Epithelial cell of proximal tubule (primary cell): ENCODE data around the gene ENO2. TPM values are rescaled to one million over a fixed set of nuclear protein-coding genes. Genes with fewer than 3 reads are reported as not detected.

ENCODE experiments used
- DNase-seq: peaks from one replicate; pipeline ENCODE4 v3.0.0-alpha.2; 2011; ENCODE audit warnings: low read depth
- H3K4me3 ChIP-seq: 2 replicates; pipeline ENCODE4 v1.5.1; 2011; ENCODE audit warnings: low read depth, mild to moderate bottlenecking, low read length
- total RNA-seq: library from RNA; depleted of rRNA; stranded (reverse); fragments of >200 nt; gene quantifications from 2 replicates; pipeline ENCODE4 v1.2.3, GENCODE V29; 2015
- TF ChIP-seq, protein P1 (sequence below): conservative IDR thresholded peaks from 2 replicates; pipeline ENCODE4 v1.5.1; 2012; ENCODE audit warnings: low read depth, mild to moderate bottlenecking, low read length

ENO2 gene
- total RNA-seq, 1 donor from 2014 or later = 97.0 TPM

DNA sequence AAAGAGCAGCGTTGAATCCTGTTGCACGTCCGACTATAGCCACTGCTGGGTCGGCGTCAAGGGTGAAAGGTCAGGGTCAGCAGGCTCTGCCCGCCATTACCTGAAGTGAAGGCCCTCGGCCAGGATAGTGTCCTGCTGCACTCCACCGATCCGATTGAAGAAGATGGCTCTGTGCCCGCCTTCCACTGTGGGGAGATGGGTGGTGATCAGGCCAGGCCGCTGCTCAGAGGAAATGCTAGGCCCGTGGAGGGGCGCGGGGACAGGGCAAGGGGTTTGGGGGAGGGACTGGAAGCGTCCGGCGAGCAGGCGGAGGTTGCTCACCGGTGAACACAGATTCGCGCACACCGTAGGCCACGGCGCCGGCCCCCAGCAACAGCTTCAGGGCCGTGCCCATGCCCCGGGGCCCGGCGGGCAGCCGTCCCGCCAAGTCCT lies 55.7 kb downstream of the ENO2 start:
- no peak for DNase-seq
- H3K4me3 ChIP-seq = peak overlapping the region; percentile 99
- TF ChIP-seq, protein P1, sequence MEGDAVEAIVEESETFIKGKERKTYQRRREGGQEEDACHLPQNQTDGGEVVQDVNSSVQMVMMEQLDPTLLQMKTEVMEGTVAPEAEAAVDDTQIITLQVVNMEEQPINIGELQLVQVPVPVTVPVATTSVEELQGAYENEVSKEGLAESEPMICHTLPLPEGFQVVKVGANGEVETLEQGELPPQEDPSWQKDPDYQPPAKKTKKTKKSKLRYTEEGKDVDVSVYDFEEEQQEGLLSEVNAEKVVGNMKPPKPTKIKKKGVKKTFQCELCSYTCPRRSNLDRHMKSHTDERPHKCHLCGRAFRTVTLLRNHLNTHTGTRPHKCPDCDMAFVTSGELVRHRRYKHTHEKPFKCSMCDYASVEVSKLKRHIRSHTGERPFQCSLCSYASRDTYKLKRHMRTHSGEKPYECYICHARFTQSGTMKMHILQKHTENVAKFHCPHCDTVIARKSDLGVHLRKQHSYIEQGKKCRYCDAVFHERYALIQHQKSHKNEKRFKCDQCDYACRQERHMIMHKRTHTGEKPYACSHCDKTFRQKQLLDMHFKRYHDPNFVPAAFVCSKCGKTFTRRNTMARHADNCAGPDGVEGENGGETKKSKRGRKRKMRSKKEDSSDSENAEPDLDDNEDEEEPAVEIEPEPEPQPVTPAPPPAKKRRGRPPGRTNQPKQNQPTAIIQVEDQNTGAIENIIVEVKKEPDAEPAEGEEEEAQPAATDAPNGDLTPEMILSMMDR = no peak

Other genes with a start within 250 kb of the ENO2 start
- 19.9 and 21.9 TPM in 2 replicates for gene ZNF384, start 225.2 kb upstream of the ENO2 start, total RNA-seq
- 0.06 TPM in 1 of 2 replicates, not detected in the other for gene PIANP, start 213.8 kb upstream of the ENO2 start, total RNA-seq
- gene COPS7A, start 190.5 kb upstream of the ENO2 start, total RNA-seq = 59.2 and 63.5 TPM in 2 replicates
- 185 and 294 TPM in 2 replicates for gene MLF2, start 161.4 kb upstream of the ENO2 start, total RNA-seq
- 91.7 and 266 TPM in 2 replicates for gene PTMS, start 148.2 kb upstream of the ENO2 start, total RNA-seq
- not detected in 2 replicates for gene LAG3, start 142.1 kb upstream of the ENO2 start, total RNA-seq
- 0.07 and 0.75 TPM in 2 replicates for gene CD4, start 125.1 kb upstream of the ENO2 start, total RNA-seq
- gene GPR162, start 92.8 kb upstream of the ENO2 start, total RNA-seq = 1.0 and 1.2 TPM in 2 replicates
- gene P3H3, start 86.2 kb upstream of the ENO2 start, total RNA-seq = 19.1 and 30.4 TPM in 2 replicates
- gene GNB3, start 73.7 kb upstream of the ENO2 start, total RNA-seq = 0.29 and 4.2 TPM in 2 replicates
- gene CDCA3, start 63.3 kb upstream of the ENO2 start, total RNA-seq = 85.0 and 97.4 TPM in 2 replicates
- gene USP5, start 62.4 kb upstream of the ENO2 start, total RNA-seq = 60.5 and 83.8 TPM in 2 replicates
- gene TPI1, start 47.0 kb upstream of the ENO2 start, total RNA-seq = 1,445 and 2,208 TPM in 2 replicates
- gene SPSB2, start 41.3 kb upstream of the ENO2 start, total RNA-seq = 9.5 and 17.2 TPM in 2 replicates
- gene LRRC23, start 9.8 kb upstream of the ENO2 start, total RNA-seq = 3.8 and 14.5 TPM in 2 replicates
- gene ATN1, start 13.4 kb downstream of the ENO2 start, total RNA-seq = 17.9 and 19.0 TPM in 2 replicates
- gene RNU7-1, start 29.2 kb downstream of the ENO2 start, total RNA-seq = not detected in 2 replicates
- 163 and 174 TPM in 2 replicates for gene C12orf57, start 29.4 kb downstream of the ENO2 start, total RNA-seq
- 21.8 and 37.5 TPM in 2 replicates for gene PTPN6, start 36.8 kb downstream of the ENO2 start, total RNA-seq
- gene PHB2, start 56.1 kb downstream of the ENO2 start, total RNA-seq = 287 and 559 TPM in 2 replicates
- 81.5 and 138 TPM in 2 replicates for gene EMG1, start 56.3 kb downstream of the ENO2 start, total RNA-seq
- 14.9 and 27.1 TPM in 2 replicates for gene LPCAT3, start 103.9 kb downstream of the ENO2 start, total RNA-seq
- gene C1S, start 146.1 kb downstream of the ENO2 start, total RNA-seq = 1.3 TPM in 1 of 2 replicates, not detected in the other
- 2.1 and 2.5 TPM in 2 replicates for gene C1R, start 177.9 kb downstream of the ENO2 start, total RNA-seq
- gene C1RL, start 194.6 kb downstream of the ENO2 start, total RNA-seq = 11.2 and 11.3 TPM in 2 replicates
- not detected in 2 replicates for gene RBP5, start 214.3 kb downstream of the ENO2 start, total RNA-seq
- gene CLSTN3, start 215.8 kb downstream of the ENO2 start, total RNA-seq = 25.2 and 57.5 TPM in 2 replicates